ENCODE measurements around the gene LRFN2.
A peak's percentile ranks its signal among the peaks of the same experiment; 100 is the strongest.

Gene LRFN2

GRCh38 chr6:40343877-40344565, 243.1 kb downstream of the LRFN2 start:
- Histone ChIP-seq H3K9me3 (replicated peaks in 1 of 2; ENCODE audit: control insufficient read depth in 2 of 2, insufficient read depth in 1 of 2, low read depth in 1 of 2, low read length in 2 of 2) (no peaks in the 10 kb centered on the region), H2BK120ac (ENCODE audit: low read depth, low read length) (no peak overlapping the region), H3K36me3 (replicated peaks in 1 of 2; ENCODE audit: control insufficient read depth in 2 of 2, insufficient read depth in 2 of 2, low read length in 2 of 2) (no peaks in the 10 kb centered on the region), H2AK5ac (ENCODE audit: low read depth, low read length) (no peak overlapping the region), H3K27ac (replicated peaks; ENCODE audit: low read length) (no peak overlapping the region), H3K4me3 (ENCODE audit: low read length in 2 of 2) (no peak overlapping the region), H3K18ac (ENCODE audit: low read length) (peak overlapping the region; percentile 11), H3K4me1 (ENCODE audit: control insufficient read depth in 2 of 2, insufficient read depth in 1 of 2, low read depth in 1 of 2, low read length in 2 of 2) (peaks cover 0 to 28% of the 10 kb centered on the region in 2 donors), H2BK12ac (ENCODE audit: low read length) (no peak overlapping the region), H2BK5ac (ENCODE audit: low read length) (no peak overlapping the region), H4K8ac (ENCODE audit: low read depth, low read length) (peak overlapping the region; percentile 70), H2AFZ (ENCODE audit: low read length) (no peak overlapping the region), H3K4ac (ENCODE audit: low read length) (no peak overlapping the region), H3K9ac (ENCODE audit: low read depth, low read length, poor library complexity) (no peak overlapping the region), H3K14ac (ENCODE audit: low read length) (no peak overlapping the region), H3K27me3 (ENCODE audit: control insufficient read depth in 3 of 3, insufficient read depth in 3 of 3, low read depth in 1 of 3, low read length in 3 of 3) (no peaks in the 10 kb centered on the region), H2BK15ac (ENCODE audit: low read length) (no peak overlapping the region), H4K91ac (ENCODE audit: low read depth, low read length, poor library complexity) (no peak overlapping the region), H3K4me2 (ENCODE audit: insufficient read depth, low read length, poor library complexity, severe bottlenecking) (no peak overlapping the region), H3K23ac (ENCODE audit: low read depth, low read length, poor library complexity) (no peak overlapping the region), H3K79me1 (ENCODE audit: low read depth, low read length) (no peaks in the 10 kb centered on the region)
- WGBS, 2 donors (ENCODE audit: extremely low coverage in 2 of 2, insufficient read length in 2 of 2, insufficient replicate concordance in 1 of 2), result no CpG with 5 or more reads among the region's 7 CpGs
- DNase-seq (ENCODE audit: low spot score), result peak; percentile 39

DNA sequence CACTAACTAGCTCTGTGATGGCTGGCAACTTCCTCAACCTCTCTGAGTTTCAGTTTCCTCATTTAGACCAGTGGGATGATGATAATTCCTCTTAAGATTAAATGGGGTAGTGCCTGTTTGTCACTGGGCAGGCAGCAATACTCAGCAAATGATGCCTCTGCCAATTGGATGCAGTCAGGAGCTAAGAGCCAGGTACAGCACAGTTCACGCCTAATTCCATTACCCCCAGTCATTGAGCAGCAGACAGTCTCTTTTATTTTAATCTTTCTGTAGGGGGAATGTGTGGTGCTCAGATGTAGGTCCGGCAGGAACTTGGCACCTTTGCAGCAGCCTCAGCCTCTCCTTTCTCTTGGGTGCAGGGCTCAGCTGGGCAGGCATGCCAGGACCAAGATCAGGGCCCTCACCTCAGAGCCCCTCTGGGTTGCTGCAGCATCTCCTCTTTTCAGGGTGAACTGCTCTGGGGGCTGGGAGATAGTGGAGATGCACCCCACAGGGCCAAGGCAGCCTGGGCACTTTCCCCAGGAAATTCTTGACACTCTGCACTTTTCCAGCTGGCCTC, 243.8 kb downstream of the LRFN2 start:
- no peak overlapping the region for H3K27ac ChIP-seq (replicated peaks; ENCODE audit: low read length)
- DNase-seq (ENCODE audit: low spot score), result no peak
- WGBS, 2 donors (ENCODE audit: extremely low coverage in 2 of 2, insufficient read length in 2 of 2, insufficient replicate concordance in 1 of 2), result no CpG with 5 or more reads among the region's 2 CpGs

DNA sequence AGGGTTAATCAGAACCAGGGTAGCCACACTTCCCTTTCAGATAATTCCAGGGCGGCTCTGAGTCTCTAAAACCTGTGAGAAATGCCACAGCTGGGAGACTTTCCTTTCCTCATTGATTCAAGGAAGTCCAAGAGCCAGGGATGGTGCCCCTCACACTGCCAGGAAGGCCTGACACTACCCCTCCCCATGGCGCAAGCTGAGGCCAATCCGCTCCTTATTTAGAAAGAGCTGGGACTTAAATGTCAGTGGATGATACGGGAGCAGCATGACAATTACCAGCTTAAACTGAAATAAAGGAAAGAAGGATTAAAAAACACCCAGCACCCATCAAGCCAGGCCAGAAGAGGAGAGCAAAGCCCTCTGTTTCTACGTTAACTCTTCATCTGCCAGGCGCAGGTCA, 244.4 kb downstream of the LRFN2 start:
- H3K14ac ChIP-seq (ENCODE audit: low read length), result no peak overlapping the region
- H4K91ac ChIP-seq (ENCODE audit: low read depth, low read length, poor library complexity), result no peak overlapping the region
- H2BK5ac ChIP-seq (ENCODE audit: low read length), result no peak overlapping the region
- no peak overlapping the region for H2BK15ac ChIP-seq (ENCODE audit: low read length)
- no peak overlapping the region for H3K4ac ChIP-seq (ENCODE audit: low read length)
- no peak overlapping the region for H3K4me3 ChIP-seq (ENCODE audit: low read length in 2 of 2)
- H3K36me3 ChIP-seq (replicated peaks in 1 of 2; ENCODE audit: control insufficient read depth in 2 of 2, insufficient read depth in 2 of 2, low read length in 2 of 2), result no peaks in the 10 kb centered on the region
- no peak overlapping the region for H3K27ac ChIP-seq (replicated peaks; ENCODE audit: low read length)
- no peak overlapping the region for H2AK5ac ChIP-seq (ENCODE audit: low read depth, low read length)
- H3K4me1 ChIP-seq (ENCODE audit: control insufficient read depth in 2 of 2, insufficient read depth in 1 of 2, low read depth in 1 of 2, low read length in 2 of 2), result peaks cover 0 to 18% of the 10 kb centered on the region in 2 donors
- H2BK12ac ChIP-seq (ENCODE audit: low read length), result no peak overlapping the region
- no peaks in the 10 kb centered on the region for H3K9me3 ChIP-seq (replicated peaks in 1 of 2; ENCODE audit: control insufficient read depth in 2 of 2, insufficient read depth in 1 of 2, low read depth in 1 of 2, low read length in 2 of 2)
- H3K18ac ChIP-seq (ENCODE audit: low read length), result no peak overlapping the region
- WGBS, 2 donors (ENCODE audit: extremely low coverage in 2 of 2, insufficient read length in 2 of 2, insufficient replicate concordance in 1 of 2), result no CpG with 5 or more reads among the region's 6 CpGs
- H3K9ac ChIP-seq (ENCODE audit: low read depth, low read length, poor library complexity), result no peak overlapping the region
- no peak overlapping the region for H2AFZ ChIP-seq (ENCODE audit: low read length)
- H3K79me1 ChIP-seq (ENCODE audit: low read depth, low read length), result no peaks in the 10 kb centered on the region
- H2BK120ac ChIP-seq (ENCODE audit: low read depth, low read length), result no peak overlapping the region
- H4K8ac ChIP-seq (ENCODE audit: low read depth, low read length), result no peak overlapping the region
- DNase-seq (ENCODE audit: low spot score), result no peak
- H3K4me2 ChIP-seq (ENCODE audit: insufficient read depth, low read length, poor library complexity, severe bottlenecking), result no peak overlapping the region
- H3K27me3 ChIP-seq (ENCODE audit: control insufficient read depth in 3 of 3, insufficient read depth in 3 of 3, low read depth in 1 of 3, low read length in 3 of 3), result no peaks in the 10 kb centered on the region
- H3K23ac ChIP-seq (ENCODE audit: low read depth, low read length, poor library complexity), result no peak overlapping the region

More for the DNA sequence above, 243.8 kb downstream of the LRFN2 start:
- H2BK15ac ChIP-seq (ENCODE audit: low read length), result no peak overlapping the region
- H2BK5ac ChIP-seq (ENCODE audit: low read length), result no peak overlapping the region
- H4K91ac ChIP-seq (ENCODE audit: low read depth, low read length, poor library complexity), result no peak overlapping the region
- no peak overlapping the region for H4K8ac ChIP-seq (ENCODE audit: low read depth, low read length)
- H3K18ac ChIP-seq (ENCODE audit: low read length), result no peak overlapping the region
- no peaks in the 10 kb centered on the region for H3K36me3 ChIP-seq (replicated peaks in 1 of 2; ENCODE audit: control insufficient read depth in 2 of 2, insufficient read depth in 2 of 2, low read length in 2 of 2)
- H3K9ac ChIP-seq (ENCODE audit: low read depth, low read length, poor library complexity), result no peak overlapping the region
- no peak overlapping the region for H3K14ac ChIP-seq (ENCODE audit: low read length)
- no peak overlapping the region for H2BK120ac ChIP-seq (ENCODE audit: low read depth, low read length)
- H2AFZ ChIP-seq (ENCODE audit: low read length), result no peak overlapping the region
- H3K4me3 ChIP-seq (ENCODE audit: low read length in 2 of 2), result no peak overlapping the region
- no peaks in the 10 kb centered on the region for H3K27me3 ChIP-seq (ENCODE audit: control insufficient read depth in 3 of 3, insufficient read depth in 3 of 3, low read depth in 1 of 3, low read length in 3 of 3)
- no peak overlapping the region for H3K4me2 ChIP-seq (ENCODE audit: insufficient read depth, low read length, poor library complexity, severe bottlenecking)
- H3K9me3 ChIP-seq (replicated peaks in 1 of 2; ENCODE audit: control insufficient read depth in 2 of 2, insufficient read depth in 1 of 2, low read depth in 1 of 2, low read length in 2 of 2), result no peaks in the 10 kb centered on the region
- no peak overlapping the region for H2AK5ac ChIP-seq (ENCODE audit: low read depth, low read length)
- H3K4ac ChIP-seq (ENCODE audit: low read length), result no peak overlapping the region
- no peak overlapping the region for H2BK12ac ChIP-seq (ENCODE audit: low read length)
- no peak overlapping the region for H3K23ac ChIP-seq (ENCODE audit: low read depth, low read length, poor library complexity)
- peaks cover 0 to 23% of the 10 kb centered on the region in 2 donors for H3K4me1 ChIP-seq (ENCODE audit: control insufficient read depth in 2 of 2, insufficient read depth in 1 of 2, low read depth in 1 of 2, low read length in 2 of 2)
- H3K79me1 ChIP-seq (ENCODE audit: low read depth, low read length), result no peaks in the 10 kb centered on the region

DNA sequence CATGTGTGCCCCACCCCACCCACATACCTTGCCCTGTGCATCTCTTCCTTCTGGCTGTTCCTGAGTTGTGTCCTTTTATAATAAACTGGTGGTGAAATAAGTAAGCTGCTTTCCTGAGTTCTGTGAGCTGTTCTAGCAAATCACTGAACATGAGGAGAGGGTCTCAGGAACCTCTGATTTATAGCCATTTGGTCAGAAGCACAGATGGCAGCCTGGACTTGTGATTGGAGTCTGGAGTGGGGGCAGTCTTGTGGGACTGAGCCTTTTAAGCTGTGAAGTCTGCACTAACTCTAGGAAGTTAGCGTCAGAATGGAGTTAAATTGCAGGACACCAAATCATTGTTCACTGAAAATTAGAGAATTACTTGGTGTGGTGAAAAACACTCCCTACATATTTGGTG, 245.4 kb downstream of the LRFN2 start:
- H4K91ac ChIP-seq (ENCODE audit: low read depth, low read length, poor library complexity), result no peak overlapping the region
- no peak overlapping the region for H3K4me2 ChIP-seq (ENCODE audit: insufficient read depth, low read length, poor library complexity, severe bottlenecking)
- no peak overlapping the region for H3K27ac ChIP-seq (replicated peaks; ENCODE audit: low read length)
- no peak overlapping the region for H2AFZ ChIP-seq (ENCODE audit: low read length)
- no peak overlapping the region for H2BK5ac ChIP-seq (ENCODE audit: low read length)
- H2AK5ac ChIP-seq (ENCODE audit: low read depth, low read length), result no peak overlapping the region
- H3K27me3 ChIP-seq (ENCODE audit: control insufficient read depth in 3 of 3, insufficient read depth in 3 of 3, low read depth in 1 of 3, low read length in 3 of 3), result no peaks in the 10 kb centered on the region
- no peaks in the 10 kb centered on the region for H3K79me1 ChIP-seq (ENCODE audit: low read depth, low read length)
- no peak overlapping the region for H2BK12ac ChIP-seq (ENCODE audit: low read length)
- DNase-seq (ENCODE audit: low spot score), result no peak
- no peak overlapping the region for H3K14ac ChIP-seq (ENCODE audit: low read length)
- no peak overlapping the region for H4K8ac ChIP-seq (ENCODE audit: low read depth, low read length)
- H3K23ac ChIP-seq (ENCODE audit: low read depth, low read length, poor library complexity), result no peak overlapping the region
- no peak overlapping the region for H3K4me3 ChIP-seq (ENCODE audit: low read length in 2 of 2)
- no peak overlapping the region for H3K18ac ChIP-seq (ENCODE audit: low read length)
- H3K4me1 ChIP-seq (ENCODE audit: control insufficient read depth in 2 of 2, insufficient read depth in 1 of 2, low read depth in 1 of 2, low read length in 2 of 2), result peaks cover 0 to 15% of the 10 kb centered on the region in 2 donors
- no peak overlapping the region for H3K4ac ChIP-seq (ENCODE audit: low read length)
- no CpG with 5 or more reads among the region's 1 CpG for WGBS, 2 donors (ENCODE audit: extremely low coverage in 2 of 2, insufficient read length in 2 of 2, insufficient replicate concordance in 1 of 2)
- H2BK15ac ChIP-seq (ENCODE audit: low read length), result no peak overlapping the region
- no peaks in the 10 kb centered on the region for H3K36me3 ChIP-seq (replicated peaks in 1 of 2; ENCODE audit: control insufficient read depth in 2 of 2, insufficient read depth in 2 of 2, low read length in 2 of 2)
- H2BK120ac ChIP-seq (ENCODE audit: low read depth, low read length), result no peak overlapping the region
- H3K9me3 ChIP-seq (replicated peaks in 1 of 2; ENCODE audit: control insufficient read depth in 2 of 2, insufficient read depth in 1 of 2, low read depth in 1 of 2, low read length in 2 of 2), result no peaks in the 10 kb centered on the region
- H3K9ac ChIP-seq (ENCODE audit: low read depth, low read length, poor library complexity), result no peak overlapping the region
